ENCODE results near the gene MCTP2. TPM values are rescaled to one million over a fixed set of nuclear protein-coding genes. Genes with fewer than 3 reads are reported as not detected.

The MCTP2 gene
- total RNA-seq, 1 donor: 3.9 TPM

DNA sequence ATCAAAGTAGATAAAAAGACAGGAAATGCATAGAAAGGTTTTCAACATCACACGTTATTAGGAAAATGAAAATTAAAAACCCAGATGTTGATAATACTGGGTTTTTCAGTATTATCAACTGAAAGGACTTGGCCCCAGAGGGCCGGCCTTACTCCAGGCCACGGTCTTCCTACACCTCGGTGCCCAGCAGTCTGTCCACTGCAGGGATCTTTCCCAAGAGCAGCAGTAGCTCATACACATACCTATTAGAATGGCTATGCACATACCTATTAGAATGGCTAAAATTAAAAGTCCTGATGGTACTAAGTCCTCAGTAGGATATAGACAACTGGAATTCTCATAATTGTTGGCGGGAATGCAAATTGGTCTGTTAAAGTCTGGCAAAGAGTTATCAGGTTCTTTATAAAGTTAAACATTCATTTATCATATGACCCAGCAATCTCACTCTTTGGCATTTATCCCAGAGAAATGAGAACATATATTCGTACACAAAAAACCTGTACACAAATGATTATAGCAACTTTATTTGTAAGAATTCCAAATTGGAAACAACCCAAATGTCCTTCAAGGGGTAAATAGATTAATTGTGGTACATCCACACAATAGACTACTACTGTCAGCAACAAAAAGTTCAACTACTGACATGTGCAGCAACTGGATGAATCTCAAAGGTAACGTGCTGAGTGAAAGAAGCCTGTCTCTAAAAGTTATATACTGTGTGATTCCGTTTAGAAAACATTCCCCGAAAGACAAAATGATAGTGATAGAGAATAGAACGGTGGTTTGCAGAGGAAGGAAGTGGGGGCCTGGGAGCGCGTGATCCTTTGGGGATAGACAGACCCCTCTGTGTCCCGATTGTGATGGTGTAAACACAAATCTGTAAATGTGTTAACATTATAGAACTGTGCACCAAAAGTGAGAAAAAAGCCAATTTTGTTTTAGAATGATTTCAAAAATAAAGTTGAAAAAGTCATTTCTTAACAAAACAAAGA is 62.3 kb downstream of the MCTP2 start:
- peak; percentile 16 for DNase-seq (ENCODE audit: low read depth)
- H3K4me3 ChIP-seq (ENCODE audit: low read depth, low read length): no peak overlapping the region
- TF ChIP-seq, protein P1, sequence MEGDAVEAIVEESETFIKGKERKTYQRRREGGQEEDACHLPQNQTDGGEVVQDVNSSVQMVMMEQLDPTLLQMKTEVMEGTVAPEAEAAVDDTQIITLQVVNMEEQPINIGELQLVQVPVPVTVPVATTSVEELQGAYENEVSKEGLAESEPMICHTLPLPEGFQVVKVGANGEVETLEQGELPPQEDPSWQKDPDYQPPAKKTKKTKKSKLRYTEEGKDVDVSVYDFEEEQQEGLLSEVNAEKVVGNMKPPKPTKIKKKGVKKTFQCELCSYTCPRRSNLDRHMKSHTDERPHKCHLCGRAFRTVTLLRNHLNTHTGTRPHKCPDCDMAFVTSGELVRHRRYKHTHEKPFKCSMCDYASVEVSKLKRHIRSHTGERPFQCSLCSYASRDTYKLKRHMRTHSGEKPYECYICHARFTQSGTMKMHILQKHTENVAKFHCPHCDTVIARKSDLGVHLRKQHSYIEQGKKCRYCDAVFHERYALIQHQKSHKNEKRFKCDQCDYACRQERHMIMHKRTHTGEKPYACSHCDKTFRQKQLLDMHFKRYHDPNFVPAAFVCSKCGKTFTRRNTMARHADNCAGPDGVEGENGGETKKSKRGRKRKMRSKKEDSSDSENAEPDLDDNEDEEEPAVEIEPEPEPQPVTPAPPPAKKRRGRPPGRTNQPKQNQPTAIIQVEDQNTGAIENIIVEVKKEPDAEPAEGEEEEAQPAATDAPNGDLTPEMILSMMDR (IDR thresholded peaks at IDR 0.05; ENCODE audit: insufficient read depth, low read length): no peak

DNA sequence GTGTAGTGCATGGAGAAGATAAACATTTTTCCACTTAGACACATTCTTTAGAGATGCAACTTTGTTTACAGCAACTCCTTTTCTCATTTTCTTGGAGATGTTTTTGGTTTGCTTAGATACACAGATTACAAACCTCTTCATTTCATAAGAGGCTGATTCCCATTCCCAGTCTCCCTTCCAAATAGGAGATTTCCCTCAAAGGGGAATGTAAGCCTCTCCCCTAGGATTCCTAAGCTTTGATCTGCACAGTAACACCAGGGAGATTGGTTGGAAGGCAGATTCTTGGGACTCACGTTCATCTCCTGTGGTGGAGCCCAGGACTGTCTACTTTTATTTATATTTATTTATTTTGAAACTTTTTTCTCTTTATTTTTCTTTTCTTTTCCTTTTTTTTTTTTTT is 63.2 kb downstream of the MCTP2 start:
- TF ChIP-seq, protein P1 (IDR thresholded peaks at IDR 0.05; ENCODE audit: insufficient read depth, low read length): no peak
- H3K4me3 ChIP-seq (ENCODE audit: low read depth, low read length): no peak overlapping the region
- no peak for DNase-seq (ENCODE audit: low read depth)

DNA sequence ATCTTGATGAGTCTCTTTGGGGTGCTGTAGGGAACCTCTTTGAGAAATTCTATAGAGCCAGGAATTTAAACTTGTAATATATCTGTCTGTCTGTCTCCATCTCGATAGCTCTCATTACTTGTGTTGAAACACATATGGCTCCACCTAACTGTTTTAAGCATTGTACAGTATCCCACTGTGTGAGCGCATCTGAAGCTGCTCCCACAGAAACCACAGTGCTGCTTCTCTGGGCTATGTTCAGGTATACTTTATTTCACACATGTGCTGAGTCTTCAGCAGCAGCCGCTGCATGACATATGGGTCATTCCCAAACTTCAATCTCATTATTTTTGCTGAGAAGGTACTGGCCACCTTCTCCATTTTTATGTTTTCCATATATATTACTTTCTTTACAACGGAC is 63.9 kb downstream of the MCTP2 start:
- no peak for DNase-seq (ENCODE audit: low read depth)
- no peak overlapping the region for H3K4me3 ChIP-seq (ENCODE audit: low read depth, low read length)
- TF ChIP-seq, protein P1 (IDR thresholded peaks at IDR 0.05; ENCODE audit: insufficient read depth, low read length): no peak

DNA sequence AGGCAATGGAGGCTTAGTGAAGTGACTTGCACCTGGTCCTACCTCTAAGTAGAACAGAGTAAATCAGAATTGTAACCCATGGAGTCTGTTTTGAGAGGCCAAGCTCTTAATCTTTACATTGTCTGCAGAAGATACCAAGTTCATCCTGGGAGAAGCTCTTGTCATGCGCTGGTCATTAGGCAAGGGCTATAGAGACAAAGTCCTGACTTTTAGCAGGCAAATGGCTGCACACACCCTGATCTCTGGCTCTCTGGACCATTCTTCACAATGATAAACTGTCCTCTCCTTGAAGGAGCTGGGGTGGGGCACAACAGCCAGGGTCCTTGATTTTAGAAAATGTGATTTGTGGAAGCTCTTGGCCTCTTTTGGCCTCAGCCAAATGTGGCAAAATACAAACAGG is 65.4 kb downstream of the MCTP2 start:
- TF ChIP-seq, protein P1 (IDR thresholded peaks at IDR 0.05; ENCODE audit: insufficient read depth, low read length): no peak
- DNase-seq (ENCODE audit: low read depth): no peak
- H3K4me3 ChIP-seq (ENCODE audit: low read depth, low read length): no peak overlapping the region

DNA sequence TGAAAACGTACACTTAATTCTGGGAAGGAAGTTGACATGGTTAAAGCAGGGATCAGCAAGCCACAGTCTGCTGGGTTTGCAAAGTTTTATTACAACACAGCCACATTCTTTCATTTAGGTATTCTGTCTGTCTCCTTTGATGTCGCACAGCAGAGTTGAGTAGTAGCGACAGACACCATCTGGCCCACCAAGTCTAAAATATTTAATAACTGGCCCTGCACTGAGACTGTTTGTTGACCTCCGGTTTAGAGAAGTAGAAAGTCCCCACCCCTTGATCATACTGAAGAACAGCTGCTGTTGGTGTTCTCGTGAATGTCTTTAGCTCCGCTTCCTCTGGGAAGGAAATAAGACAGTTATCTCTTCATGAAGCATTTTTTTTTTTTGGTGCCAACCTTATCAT is 66.2 kb downstream of the MCTP2 start:
- TF ChIP-seq, protein P1 (IDR thresholded peaks at IDR 0.05; ENCODE audit: insufficient read depth, low read length): no peak
- no peak overlapping the region for H3K4me3 ChIP-seq (ENCODE audit: low read depth, low read length)
- no peak for DNase-seq (ENCODE audit: low read depth)

DNA sequence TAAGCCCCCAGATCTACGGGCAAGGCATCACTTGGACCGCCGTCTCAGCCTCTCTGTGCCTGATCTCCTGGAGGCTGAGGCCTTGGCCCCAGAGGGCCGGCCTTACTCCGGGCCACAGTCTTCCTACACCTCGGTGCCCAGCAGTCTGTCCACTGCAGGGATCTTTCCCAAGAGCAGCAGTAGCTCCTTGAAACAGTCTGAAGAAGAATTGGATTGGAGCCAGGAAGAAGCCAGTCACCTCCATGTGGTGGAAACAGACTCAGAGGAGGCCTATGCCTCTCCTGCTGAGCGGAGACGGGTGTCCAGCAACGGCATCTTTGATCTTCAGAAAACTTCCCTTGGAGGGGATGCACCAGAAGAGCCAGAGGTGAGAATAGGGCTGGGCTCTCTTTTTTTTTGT is 67.0 kb downstream of the MCTP2 start:
- TF ChIP-seq, protein P1 (IDR thresholded peaks at IDR 0.05; ENCODE audit: insufficient read depth, low read length): no peak
- DNase-seq (ENCODE audit: low read depth): no peak
- no peak overlapping the region for H3K4me3 ChIP-seq (ENCODE audit: low read depth, low read length)

Data from fibroblast of the aortic adventitia (primary cell).